Measurements from ENCODE around the gene KLHDC7B. TPM values are rescaled to one million over a fixed set of nuclear protein-coding genes. Genes with fewer than 3 reads are reported as not detected.

Gene KLHDC7B
- total and polyA plus RNA-seq, 5 donors from 2014 or later: 5.6 to 11.7 (median 7.2) TPM

GRCh38 chr22:50548921-50549790, 3.5 kb downstream of the KLHDC7B start:
- DNase-seq (no peak), ATAC-seq (ENCODE audit: low read depth in 2 of 2) (peak; percentile 2 to 8)
- Histone ChIP-seq H3K27ac (ENCODE audit: insufficient read depth, low read length, poor library complexity, severe bottlenecking) (peak overlapping the region; percentile 83), H3K4me1 (ENCODE audit: control insufficient read depth, insufficient read depth, low read length, poor library complexity, severe bottlenecking) (peaks cover 48% of the 10 kb centered on the region), H3K36me3 (ENCODE audit: control insufficient read depth, insufficient read depth, low read length) (no peaks in the 10 kb centered on the region), H3K27me3 (ENCODE audit: control insufficient read depth, insufficient read depth, low read length) (no peaks in the 10 kb centered on the region), H3K9me3 (ENCODE audit: control insufficient read depth in 2 of 2, low read length in 2 of 2) (no peaks in the 10 kb centered on the region), H3K4me3 (ENCODE audit: low read depth, low read length) (peak overlapping the region; percentile 19)
- Mint-ChIP-seq H3K36me3 (no peaks in the 10 kb centered on the region), H3K4me1 (peaks cover 0 to 50% (median 20%) of the 10 kb centered on the region in 4 donors), H3K27ac (peak overlapping the region; percentile 58 to 89 (median 86)), H3K4me3 (peak overlapping the region; percentile 44 to 83 (median 79)), H3K27me3 (no peaks in the 10 kb centered on the region), H3K9me3 (no peaks in the 10 kb centered on the region)

DNA sequence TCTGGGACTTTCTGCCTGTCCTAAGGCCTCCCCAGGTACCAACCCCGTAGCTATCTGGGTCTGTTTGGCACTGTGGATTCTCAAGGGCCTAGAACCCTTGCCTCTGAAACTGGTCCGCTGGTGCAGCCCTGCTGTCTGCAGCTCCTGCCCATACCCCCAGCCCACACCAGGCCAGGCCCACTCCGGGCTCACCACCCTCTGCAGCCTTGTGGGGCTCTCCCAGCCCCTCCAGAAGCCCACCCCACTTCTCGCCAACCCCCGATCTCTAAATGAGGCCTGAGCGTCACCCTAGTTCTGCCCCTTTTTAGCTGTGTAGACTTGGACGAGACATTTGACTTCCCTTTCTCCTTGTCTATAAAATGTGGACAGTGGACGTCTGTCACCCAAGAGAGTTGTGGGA, 4.7 kb downstream of the KLHDC7B start:
- H3K4me1 ChIP-seq (ENCODE audit: control insufficient read depth, insufficient read depth, low read length, poor library complexity, severe bottlenecking): peaks cover 36% of the 10 kb centered on the region
- no peaks in the 10 kb centered on the region for H3K36me3 Mint-ChIP-seq
- no peaks in the 10 kb centered on the region for H3K36me3 ChIP-seq (ENCODE audit: control insufficient read depth, insufficient read depth, low read length)
- H3K27ac ChIP-seq (ENCODE audit: insufficient read depth, low read length, poor library complexity, severe bottlenecking): peak overlapping the region; percentile 1
- H3K9me3 Mint-ChIP-seq: no peaks in the 10 kb centered on the region
- peaks cover 0 to 38% (median 13%) of the 10 kb centered on the region in 4 donors for H3K4me1 Mint-ChIP-seq
- H3K4me3 Mint-ChIP-seq: peak overlapping the region; percentile 47 to 84 (median 80)
- no peaks in the 10 kb centered on the region for H3K9me3 ChIP-seq (ENCODE audit: control insufficient read depth in 2 of 2, low read length in 2 of 2)
- no peaks in the 10 kb centered on the region for H3K27me3 ChIP-seq (ENCODE audit: control insufficient read depth, insufficient read depth, low read length)
- ATAC-seq (ENCODE audit: low read depth in 2 of 2) (no peak), DNase-seq (no peak)
- H3K4me3 ChIP-seq (ENCODE audit: low read depth, low read length): no peak overlapping the region
- H3K27ac Mint-ChIP-seq: peak overlapping the region; percentile 65 to 81 (median 69)
- no peaks in the 10 kb centered on the region for H3K27me3 Mint-ChIP-seq

DNA sequence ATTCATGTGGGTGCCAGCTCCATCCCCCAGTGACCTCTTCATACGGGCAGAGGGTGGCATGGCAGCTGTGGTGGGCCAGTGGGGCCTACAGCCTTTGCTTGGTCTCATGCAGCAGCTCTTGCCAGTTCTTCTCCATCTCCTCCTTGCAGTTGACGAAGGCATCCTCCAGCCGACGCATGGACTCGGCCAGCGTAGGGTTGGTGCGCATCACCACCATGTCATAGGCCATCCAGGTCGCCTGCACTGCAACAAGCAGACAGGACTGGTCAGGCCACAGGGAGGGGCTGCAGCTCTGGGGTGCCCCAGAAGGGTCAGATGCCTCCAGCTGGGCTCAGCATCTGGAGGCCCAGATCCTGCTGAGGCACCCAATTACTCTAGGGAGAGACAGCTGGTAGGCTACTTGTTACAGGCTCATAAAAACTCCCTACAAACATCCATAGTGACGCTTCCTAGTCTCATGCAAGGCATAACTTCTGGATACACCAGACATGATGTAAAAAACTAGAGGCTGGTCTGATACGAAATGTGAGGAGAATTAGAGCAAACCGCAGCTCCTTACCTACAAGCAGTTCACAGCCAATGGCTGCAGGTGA, 5.6 kb downstream of the KLHDC7B start:
- Mint-ChIP-seq H3K4me3 (peak overlapping the region; percentile 73 to 83 (median 80)), H3K36me3 (no peaks in the 10 kb centered on the region), H3K9me3 (no peaks in the 10 kb centered on the region), H3K4me1 (peaks cover 0 to 29% (median 10%) of the 10 kb centered on the region in 4 donors), H3K27ac (peak overlapping the region in 1 of 3 donors; percentile 69), H3K27me3 (no peaks in the 10 kb centered on the region)
- Histone ChIP-seq H3K36me3 (ENCODE audit: control insufficient read depth, insufficient read depth, low read length) (no peaks in the 10 kb centered on the region), H3K27me3 (ENCODE audit: control insufficient read depth, insufficient read depth, low read length) (no peaks in the 10 kb centered on the region), H3K9me3 (ENCODE audit: control insufficient read depth in 2 of 2, low read length in 2 of 2) (no peaks in the 10 kb centered on the region), H3K4me1 (ENCODE audit: control insufficient read depth, insufficient read depth, low read length, poor library complexity, severe bottlenecking) (peaks cover 28% of the 10 kb centered on the region), H3K4me3 (ENCODE audit: low read depth, low read length) (no peak overlapping the region), H3K27ac (ENCODE audit: insufficient read depth, low read length, poor library complexity, severe bottlenecking) (no peak overlapping the region)
- no peak for ATAC-seq (ENCODE audit: low read depth in 2 of 2)
- no peak for DNase-seq

DNA sequence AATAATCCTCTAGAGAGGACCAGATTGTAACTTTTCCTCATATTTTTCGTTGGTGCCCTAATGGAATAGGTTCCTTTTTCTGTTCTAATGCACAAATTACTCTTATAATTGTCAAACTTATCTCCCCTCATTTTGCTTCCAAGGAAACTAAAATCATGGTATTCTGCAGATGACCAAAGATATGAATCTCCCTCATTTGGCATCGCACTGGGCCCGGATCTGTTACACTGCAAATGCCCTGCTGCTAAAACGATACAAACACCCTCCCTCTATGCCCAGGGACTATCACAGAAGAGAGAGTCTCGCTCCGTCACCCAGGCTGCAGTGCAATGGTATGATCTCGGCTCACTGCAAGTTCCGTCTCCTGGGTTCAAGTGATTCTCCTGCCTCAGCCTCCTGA, 7.6 kb downstream of the KLHDC7B start:
- ATAC-seq (ENCODE audit: low read depth in 2 of 2): no peak
- Histone ChIP-seq H3K36me3 (ENCODE audit: control insufficient read depth, insufficient read depth, low read length) (no peaks in the 10 kb centered on the region), H3K27me3 (ENCODE audit: control insufficient read depth, insufficient read depth, low read length) (no peaks in the 10 kb centered on the region), H3K4me1 (ENCODE audit: control insufficient read depth, insufficient read depth, low read length, poor library complexity, severe bottlenecking) (peaks cover 22% of the 10 kb centered on the region), H3K4me3 (ENCODE audit: low read depth, low read length) (no peak overlapping the region), H3K27ac (ENCODE audit: insufficient read depth, low read length, poor library complexity, severe bottlenecking) (no peak overlapping the region), H3K9me3 (ENCODE audit: control insufficient read depth in 2 of 2, low read length in 2 of 2) (no peaks in the 10 kb centered on the region)
- Mint-ChIP-seq H3K4me3 (no peak overlapping the region), H3K36me3 (no peaks in the 10 kb centered on the region), H3K9me3 (no peaks in the 10 kb centered on the region), H3K4me1 (peaks cover 0 to 24% (median 10%) of the 10 kb centered on the region in 4 donors), H3K27ac (no peak overlapping the region), H3K27me3 (peaks cover 5% of the 10 kb centered on the region)
- DNase-seq: no peak

DNA sequence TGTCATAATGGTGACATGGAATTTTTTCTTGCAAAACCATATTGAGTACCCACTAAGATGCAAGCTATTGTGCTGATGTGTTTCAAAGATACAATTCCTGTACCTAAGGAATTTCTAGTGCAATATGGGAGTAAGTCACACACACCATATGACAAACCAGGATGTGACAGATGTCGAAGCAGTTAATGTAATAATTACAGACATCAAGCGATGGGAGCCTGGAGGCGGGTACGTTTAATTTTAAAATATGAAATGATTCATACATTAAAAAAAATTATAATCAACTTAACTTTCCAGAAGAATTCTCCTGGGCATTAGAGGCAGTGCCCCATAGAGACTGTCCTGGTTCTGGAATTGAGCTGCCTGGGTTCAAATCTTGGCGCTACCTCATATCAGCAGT, 11.0 kb downstream of the KLHDC7B start:
- Mint-ChIP-seq H3K4me3 (peak overlapping the region in 1 of 4 donors; percentile 14), H3K27me3 (peaks cover 16% of the 10 kb centered on the region), H3K27ac (no peak overlapping the region), H3K4me1 (peaks cover 0 to 10% (median 6%) of the 10 kb centered on the region in 4 donors), H3K9me3 (peaks cover 0 to 2% (median 0%) of the 10 kb centered on the region in 7 donors), H3K36me3 (no peaks in the 10 kb centered on the region)
- H3K4me1 ChIP-seq (ENCODE audit: control insufficient read depth, insufficient read depth, low read length, poor library complexity, severe bottlenecking): no peaks in the 10 kb centered on the region
- no peak for DNase-seq
- no peak overlapping the region for H3K4me3 ChIP-seq (ENCODE audit: low read depth, low read length)
- H3K27ac ChIP-seq (ENCODE audit: insufficient read depth, low read length, poor library complexity, severe bottlenecking): no peak overlapping the region
- H3K27me3 ChIP-seq (ENCODE audit: control insufficient read depth, insufficient read depth, low read length): no peaks in the 10 kb centered on the region
- no peaks in the 10 kb centered on the region for H3K36me3 ChIP-seq (ENCODE audit: control insufficient read depth, insufficient read depth, low read length)
- no peaks in the 10 kb centered on the region for H3K9me3 ChIP-seq (ENCODE audit: control insufficient read depth in 2 of 2, low read length in 2 of 2)
- ATAC-seq (ENCODE audit: low read depth in 2 of 2): no peak

GRCh38 chr22:50560034-50560433, 14.3 kb downstream of the KLHDC7B start:
- H3K9me3 ChIP-seq (ENCODE audit: control insufficient read depth in 2 of 2, low read length in 2 of 2): no peaks in the 10 kb centered on the region
- no peaks in the 10 kb centered on the region for H3K36me3 ChIP-seq (ENCODE audit: control insufficient read depth, insufficient read depth, low read length)
- H3K4me1 ChIP-seq (ENCODE audit: control insufficient read depth, insufficient read depth, low read length, poor library complexity, severe bottlenecking): peaks cover 10% of the 10 kb centered on the region
- Mint-ChIP-seq H3K9me3 (peaks cover 0 to 2% (median 0%) of the 10 kb centered on the region in 7 donors), H3K4me1 (peaks cover 0 to 23% (median 15%) of the 10 kb centered on the region in 4 donors), H3K36me3 (no peaks in the 10 kb centered on the region), H3K27ac (no peak overlapping the region), H3K4me3 (peak overlapping the region in 1 of 4 donors; percentile 85), H3K27me3 (peaks cover 22% of the 10 kb centered on the region)
- H3K4me3 ChIP-seq (ENCODE audit: low read depth, low read length): no peak overlapping the region
- H3K27ac ChIP-seq (ENCODE audit: insufficient read depth, low read length, poor library complexity, severe bottlenecking): no peak overlapping the region
- H3K27me3 ChIP-seq (ENCODE audit: control insufficient read depth, insufficient read depth, low read length): no peaks in the 10 kb centered on the region
- DNase-seq (no peak), ATAC-seq (ENCODE audit: low read depth in 2 of 2) (no peak)

GRCh38 chr22:50561401-50562358, 16.0 kb downstream of the KLHDC7B start:
- Mint-ChIP-seq H3K27me3 (peaks cover 22% of the 10 kb centered on the region), H3K36me3 (no peaks in the 10 kb centered on the region), H3K9me3 (peaks cover 0 to 2% (median 0%) of the 10 kb centered on the region in 7 donors)

More at GRCh38 chr22:50561401-50562358, 16.0 kb downstream of the KLHDC7B start:
- Histone ChIP-seq H3K36me3 (ENCODE audit: control insufficient read depth, insufficient read depth, low read length) (no peaks in the 10 kb centered on the region), H3K4me3 (ENCODE audit: low read depth, low read length) (no peak overlapping the region), H3K27ac (ENCODE audit: insufficient read depth, low read length, poor library complexity, severe bottlenecking) (no peak overlapping the region), H3K9me3 (ENCODE audit: control insufficient read depth in 2 of 2, low read length in 2 of 2) (no peaks in the 10 kb centered on the region), H3K27me3 (ENCODE audit: control insufficient read depth, insufficient read depth, low read length) (no peaks in the 10 kb centered on the region), H3K4me1 (ENCODE audit: control insufficient read depth, insufficient read depth, low read length, poor library complexity, severe bottlenecking) (peaks cover 10% of the 10 kb centered on the region)
- peak overlapping the region in 2 of 3 donors; percentile 2 to 36 for H3K27ac Mint-ChIP-seq
- peaks cover 0 to 23% (median 15%) of the 10 kb centered on the region in 4 donors for H3K4me1 Mint-ChIP-seq
- ATAC-seq (ENCODE audit: low read depth in 2 of 2) (no peak), DNase-seq (no peak)
- H3K4me3 Mint-ChIP-seq: peak overlapping the region; percentile 62 to 91 (median 84)

Data from CD4-positive, CD25-positive, alpha-beta regulatory T cell (primary cell).